ENCODE results near the gene ZNF503.

Gene ZNF503

DNA sequence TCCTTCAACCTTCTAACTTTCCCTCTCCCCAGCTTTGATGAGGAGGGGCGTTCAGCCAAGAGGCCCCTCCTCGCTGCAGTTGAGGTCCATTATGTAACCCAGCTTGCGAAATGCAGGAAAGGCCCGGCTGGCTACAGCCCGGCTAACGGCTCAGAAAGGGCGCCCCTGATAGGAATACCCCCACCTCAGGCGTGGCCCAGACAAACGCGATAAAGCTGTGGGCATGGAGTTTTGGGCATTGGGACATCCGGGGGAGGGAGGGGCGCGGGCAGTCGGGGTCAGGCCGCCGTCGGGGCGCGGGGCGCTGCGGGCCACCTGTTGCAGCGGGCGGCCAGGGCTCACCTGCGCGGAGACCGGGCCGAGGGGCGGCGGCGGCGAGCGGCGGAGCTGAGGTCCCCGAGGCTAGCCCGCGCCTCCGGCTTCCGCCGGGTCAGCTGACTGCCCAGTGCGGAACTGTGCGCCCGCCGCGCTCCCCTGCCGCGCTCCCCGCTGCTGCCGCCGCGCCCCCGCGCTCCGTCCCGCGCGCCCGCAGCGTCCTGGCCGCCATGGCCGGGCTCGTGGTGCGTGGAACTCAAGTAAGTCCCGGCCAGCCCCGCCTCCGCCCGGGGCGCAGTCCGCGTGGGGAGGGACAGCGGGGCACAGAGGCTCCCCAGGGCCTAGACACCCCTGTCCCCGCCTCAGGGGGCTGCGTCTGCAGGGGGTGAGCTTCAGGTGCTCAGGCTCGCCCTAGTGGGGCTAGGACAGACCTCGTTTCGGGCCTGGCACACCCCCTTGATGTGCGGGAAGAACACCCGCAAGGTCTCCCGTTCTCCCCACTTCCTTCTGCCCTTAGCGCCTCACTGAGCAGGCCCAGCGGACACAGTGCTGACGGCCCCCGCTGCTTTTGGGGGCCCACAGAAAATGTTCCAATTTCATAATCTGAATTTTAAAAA, 29.9 kb upstream of the ZNF503 start, which contains the start of gene LRMDA:
Gene LRMDA, plus strand, starts transcription at position 445 of the 932 bp plus-strand sequence.
- peak; percentile 33 for DNase-seq (ENCODE audit: low read depth, low spot score)

DNA sequence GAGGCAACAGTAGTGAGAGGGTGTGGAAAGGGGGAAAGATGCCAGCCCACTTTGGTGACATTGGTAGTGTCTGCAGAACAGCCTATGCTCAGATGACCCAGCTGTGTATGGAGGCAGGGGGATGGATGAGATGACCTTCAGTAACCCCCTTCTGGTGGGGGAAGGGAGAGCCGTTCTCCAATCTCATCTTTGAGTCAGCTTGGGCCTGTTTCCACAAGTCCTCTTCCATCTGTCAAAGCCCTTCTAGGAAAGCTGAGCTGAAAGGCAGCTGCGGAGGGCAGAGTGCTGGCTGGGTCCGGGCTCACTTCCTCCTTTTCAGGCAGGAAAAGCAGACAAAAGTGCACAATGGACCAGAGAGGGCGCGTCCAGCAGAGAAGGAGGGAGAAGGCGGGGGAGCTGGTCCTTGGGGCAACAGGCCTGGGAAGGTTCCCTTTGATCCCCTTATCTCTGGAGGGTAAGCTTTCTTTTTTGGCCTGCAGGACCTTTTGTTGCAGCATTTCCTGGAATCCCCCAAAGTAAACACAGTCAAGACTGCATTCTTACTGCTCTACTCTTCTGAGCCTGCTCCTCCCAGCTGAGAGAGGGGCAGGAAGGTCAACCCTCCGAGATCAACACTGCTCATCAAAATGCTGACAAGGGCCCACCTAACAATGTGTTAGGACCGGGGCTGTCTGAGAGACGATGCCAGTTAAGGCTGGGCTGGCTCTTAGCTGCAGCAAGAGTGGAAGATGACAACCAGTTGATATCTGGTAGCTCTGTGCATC, 28.6 kb upstream of the ZNF503 start:
- DNase-seq (ENCODE audit: low read depth, low spot score) = no peak

DNA sequence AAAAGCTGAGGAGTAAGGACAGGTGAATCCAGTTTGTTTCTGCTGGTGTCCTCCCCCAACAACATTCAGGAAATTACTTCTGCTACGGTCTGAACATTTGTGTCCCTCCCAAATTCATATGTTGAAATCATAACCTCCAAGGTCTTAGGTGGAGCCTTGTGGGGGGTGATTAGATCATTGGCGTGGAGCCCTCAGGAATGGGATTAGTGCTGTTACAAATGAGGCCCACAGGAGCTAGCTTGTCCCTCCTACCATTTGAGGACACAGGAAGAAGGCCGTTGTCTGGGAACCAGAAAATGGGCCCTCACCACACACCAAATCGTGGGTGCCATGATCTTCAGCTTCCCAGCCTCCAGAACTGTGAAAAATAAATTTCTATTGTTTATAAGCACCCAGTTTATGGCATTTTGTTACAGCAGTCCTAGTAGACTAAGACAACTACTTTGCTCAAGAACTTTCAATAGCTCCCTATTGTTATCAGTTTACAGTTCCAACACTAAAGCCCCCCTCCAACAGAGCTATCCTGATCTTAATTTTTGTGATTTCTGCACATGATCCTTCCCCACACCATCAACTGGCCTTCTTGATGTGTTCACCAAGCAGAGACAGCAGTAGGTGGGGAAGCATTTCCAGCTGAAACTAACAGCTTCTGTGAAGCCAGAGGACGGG, 27.7 kb upstream of the ZNF503 start:
- no peak for DNase-seq (ENCODE audit: low read depth, low spot score)

DNA sequence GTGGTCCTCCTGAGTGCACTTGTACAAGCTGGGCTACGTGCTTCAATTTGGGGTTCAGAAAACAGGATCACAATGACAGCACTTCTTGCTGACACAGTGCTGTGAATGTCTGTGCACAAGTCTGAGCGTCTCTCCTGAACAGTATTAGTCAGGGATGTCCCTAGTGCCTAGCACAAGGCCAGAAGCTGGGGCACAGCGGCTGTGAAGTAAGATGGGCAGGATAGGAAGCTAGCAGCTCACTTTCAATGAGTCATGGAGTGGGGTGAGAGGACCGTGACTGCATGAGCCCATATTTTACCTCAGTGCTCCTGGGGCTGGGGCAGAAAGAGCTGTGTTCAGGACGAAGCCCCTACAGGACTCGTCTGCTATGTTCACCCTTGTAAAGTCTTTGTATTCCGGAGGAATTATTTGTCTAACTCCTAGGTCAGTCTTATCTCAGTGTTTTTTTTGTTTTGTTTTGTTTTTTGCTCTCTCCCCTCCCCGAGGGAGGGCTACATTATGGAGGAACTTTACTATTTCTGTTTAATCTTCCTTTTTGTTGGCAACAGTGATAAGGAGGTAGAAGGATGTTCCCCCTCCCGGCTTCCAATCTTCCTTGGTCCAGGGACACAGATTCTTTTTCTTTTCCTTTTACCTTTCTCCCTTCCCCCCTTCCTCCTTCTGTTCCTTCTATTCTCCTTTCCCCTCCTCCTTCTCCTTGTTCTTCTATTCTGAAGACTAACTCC, 27.0 kb upstream of the ZNF503 start:
- DNase-seq (ENCODE audit: low read depth, low spot score) = no peak

DNA sequence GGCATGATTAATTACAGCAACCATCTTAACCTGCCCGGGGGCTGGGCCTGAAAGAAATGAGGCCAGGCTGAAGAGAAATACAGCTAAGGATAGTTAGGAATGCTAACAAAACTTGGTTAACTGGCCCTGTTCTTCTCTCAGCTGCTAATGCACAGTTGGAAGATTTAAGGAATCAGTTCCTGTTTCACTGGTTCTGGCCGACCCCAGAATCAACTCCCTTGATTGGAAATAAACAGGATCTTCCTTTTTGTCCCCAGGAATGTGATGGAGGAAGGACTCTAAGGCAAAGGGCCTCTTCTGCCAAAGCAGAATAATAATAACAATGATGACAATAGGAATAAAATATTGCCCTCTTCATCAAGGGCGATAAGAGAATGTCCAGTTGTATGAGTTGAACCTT, 26.4 kb upstream of the ZNF503 start:
- no peak for DNase-seq (ENCODE audit: low read depth, low spot score)

DNA sequence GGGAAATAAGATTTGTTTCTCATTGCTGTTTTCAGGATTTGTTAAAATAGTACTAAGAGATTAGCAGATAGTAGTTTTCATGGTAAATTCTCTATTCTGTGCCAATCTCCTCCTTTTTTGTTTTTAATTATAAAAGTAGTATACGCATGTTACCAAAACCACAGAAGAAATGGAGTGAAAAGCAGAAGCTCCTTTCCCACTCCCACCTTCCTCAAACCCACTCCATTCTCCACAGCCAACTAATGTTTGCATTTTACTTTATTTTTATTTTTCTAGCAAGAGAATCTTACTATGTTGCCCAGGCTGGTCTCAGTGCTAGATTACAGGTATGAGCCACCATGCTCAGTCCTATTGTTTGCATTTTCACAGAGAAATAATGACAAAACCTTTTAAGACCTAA, 25.3 kb upstream of the ZNF503 start:
- no peak for DNase-seq (ENCODE audit: low read depth, low spot score)

DNA sequence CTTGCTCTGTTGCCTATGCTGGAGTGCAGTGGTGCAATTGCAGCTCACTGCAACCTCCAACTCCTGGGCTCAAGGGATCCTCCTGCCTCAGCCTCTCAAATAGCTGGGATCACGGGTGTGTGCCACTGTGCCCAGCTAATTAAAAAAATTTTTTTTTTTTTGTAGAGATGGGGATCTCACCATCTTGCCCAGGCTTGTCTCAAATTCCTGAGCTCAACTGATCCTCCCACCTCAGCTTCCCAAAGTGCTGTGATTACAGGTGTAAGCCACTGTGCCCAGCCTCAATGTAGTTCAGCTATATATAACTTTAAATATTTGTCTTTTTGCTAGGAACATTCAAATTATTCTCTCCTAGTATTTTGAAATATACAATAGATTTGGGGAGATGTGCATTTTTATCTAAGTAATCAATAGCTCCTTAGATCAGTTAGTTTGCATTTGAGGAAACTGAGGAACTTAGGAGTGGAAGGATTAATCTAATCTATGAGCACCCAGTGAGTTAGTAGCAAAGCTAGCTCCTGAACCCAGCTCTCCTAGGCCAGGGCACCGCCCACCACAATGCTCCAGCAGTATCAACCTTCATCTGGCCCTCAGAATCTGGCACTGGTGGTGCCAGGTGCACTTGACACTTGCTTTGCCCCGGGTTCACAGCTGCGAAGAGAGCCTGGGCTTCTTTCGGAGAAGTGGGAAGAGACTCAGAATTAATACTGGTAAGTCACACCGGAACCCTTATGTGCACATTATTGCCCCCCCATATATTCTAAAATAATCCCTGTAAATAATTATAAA, 23.9 kb upstream of the ZNF503 start:
- DNase-seq (ENCODE audit: low read depth, low spot score) = no peak

DNA sequence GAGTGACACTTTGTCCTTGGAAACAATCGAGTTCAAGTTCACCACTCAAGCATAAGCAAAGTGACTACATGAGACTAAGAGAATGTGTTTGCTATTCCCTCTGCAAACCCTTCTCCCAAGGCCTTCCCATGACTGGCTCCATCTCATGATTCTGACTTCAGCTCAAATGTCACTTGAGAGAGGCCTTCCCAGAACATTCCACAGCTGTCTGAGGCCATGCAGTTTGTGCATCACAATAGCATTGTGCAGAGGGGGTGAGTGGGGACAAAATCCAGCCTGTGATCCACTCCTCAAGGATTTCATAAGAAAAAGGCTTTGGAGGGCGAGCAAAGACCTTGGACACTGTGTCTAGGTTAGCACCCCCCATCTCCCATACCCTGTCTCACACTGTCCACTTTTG, 23.0 kb upstream of the ZNF503 start:
- no peak for DNase-seq (ENCODE audit: low read depth, low spot score)

DNA sequence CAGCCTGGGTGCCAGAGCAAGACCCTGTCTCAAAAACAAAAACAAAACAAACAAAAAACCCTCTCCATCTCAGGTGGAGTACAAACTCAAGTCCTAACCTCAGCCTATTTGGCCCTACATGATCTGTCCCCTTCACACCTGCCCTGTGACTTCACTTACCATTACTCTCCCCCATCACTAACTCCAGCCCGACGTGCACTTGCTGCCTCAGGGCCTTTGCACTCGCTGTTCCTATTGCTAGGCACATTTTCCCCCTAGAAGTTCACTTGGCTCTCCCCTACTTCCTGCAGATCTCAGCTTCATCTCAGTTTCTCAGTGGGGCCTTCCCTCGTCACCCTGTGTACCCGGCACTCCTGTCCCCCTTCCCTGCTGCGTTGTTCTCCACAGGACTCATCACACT, 21.3 kb upstream of the ZNF503 start:
- DNase-seq (ENCODE audit: low read depth, low spot score) = no peak

DNA sequence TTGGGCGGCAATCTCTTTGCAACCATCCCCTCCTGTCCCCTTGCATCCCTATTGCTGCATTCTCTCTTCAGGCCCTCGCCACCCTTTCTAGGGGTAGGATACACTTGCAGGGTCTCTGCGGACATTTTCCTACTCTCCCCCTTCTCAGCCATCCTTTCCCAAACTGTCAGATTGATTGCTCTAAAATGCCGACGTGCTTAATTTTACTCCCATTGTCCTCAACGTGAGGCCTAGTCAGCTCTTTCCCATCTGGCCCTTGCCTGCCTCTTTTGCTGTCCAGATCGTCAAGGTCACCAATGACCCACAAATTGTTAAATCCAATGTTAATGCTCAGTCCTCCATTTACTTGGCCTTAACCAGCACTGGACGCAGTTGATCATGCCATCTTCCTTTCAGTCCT, 17.1 kb upstream of the ZNF503 start:
- DNase-seq (ENCODE audit: low read depth, low spot score) = no peak

DNA sequence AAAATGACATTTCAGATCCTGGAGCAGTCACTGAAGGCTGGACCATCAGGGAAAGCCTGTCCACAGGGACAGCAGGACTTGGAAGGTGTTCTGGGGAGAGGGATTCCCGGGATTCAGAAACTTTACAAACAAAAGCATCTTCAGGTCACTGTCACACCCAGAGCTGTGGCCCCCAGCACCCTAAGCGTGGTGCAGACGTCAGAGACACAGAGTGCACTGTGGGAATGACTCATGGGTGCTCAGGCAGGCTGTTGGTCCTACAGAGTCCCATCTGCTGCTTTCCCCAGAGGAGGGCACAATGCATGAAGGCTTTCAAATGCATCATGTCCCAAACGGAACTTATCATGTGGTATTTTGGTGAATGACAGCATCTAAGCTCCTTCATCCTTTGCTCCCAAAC, 16.7 kb upstream of the ZNF503 start:
- no peak for DNase-seq (ENCODE audit: low read depth, low spot score)

DNA sequence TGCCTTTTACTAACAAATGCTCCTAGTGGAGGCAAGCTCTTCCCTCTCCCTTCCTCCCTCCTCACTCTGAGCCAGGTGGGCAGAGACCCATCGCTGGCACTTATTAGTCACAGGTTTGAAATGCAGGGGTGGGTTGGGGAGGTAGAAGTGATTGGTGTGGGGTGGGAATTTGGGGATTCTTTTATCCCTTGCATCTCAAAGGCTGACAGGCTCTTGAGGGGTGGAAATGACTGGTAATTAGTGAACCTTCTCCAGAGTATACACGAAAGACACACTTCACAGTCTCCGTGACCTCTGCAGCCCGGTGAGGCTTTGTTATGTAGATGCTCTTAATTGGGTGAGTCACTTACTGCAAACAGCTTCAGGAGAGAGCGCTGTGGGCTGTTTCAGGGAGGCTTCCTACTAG, 16.0 kb upstream of the ZNF503 start:
- DNase-seq (ENCODE audit: low read depth, low spot score) = peak; percentile 80

DNA sequence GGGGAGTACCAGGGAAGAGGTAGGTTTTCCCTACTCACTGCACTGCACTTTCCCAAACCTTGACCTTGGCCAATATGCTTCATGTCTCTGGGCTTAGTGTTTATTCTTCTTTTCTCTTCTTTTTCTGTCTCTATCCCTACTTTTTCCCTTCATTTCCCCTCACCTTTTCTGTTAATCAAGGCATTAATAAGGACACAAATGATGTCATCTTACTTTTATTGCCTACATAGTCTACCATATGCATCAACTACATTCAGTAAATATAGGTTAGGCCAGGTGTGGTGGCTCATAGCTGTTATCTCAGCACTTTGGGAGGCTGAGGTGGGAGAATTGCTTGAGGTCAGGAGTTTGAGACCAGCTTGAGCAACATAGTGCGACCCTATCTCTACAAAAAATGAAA, 13.0 kb upstream of the ZNF503 start:
- DNase-seq (ENCODE audit: low read depth, low spot score) = no peak

DNA sequence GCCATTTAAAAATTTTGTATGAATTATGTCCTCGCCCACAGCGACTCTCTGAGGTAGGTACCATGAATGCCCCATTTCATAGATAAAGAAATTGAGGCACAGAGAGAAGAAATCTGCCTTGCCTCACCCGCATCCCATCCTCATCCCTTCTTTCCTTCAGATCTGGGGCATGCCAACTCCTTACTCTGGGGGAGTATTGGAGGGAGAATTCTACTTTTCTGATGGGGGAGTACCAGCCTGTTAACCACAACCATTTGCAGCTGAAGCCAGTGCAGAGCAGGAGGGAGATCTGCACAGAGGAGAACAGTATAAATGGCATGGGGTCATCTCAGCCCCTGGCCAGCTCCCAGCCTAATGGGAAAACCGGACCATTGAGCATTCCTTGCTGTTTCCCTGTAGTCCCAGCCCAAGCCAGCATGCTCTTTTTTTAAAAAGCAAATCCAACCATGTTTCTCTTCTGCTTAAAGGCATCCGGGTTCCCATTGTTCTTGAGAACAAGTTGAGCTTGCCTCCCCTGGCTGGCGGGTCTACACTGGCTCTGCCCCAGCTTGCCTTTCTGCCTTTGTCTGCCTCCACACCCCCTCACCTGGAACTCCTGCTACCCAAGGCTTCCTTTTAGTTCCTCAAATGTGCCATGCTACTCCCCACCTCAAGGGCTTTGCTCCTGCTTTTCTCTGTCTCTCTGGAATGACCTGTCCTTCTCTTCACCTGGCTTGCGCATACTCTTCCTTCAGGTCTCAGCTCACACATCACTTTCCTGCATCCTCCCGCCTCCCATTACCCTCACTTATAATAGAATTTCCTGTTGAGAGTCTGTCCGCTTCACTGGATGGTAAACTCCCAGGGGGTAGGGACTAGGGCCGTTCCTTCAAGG, 8.8 kb upstream of the ZNF503 start:
- no peak for DNase-seq (ENCODE audit: low read depth, low spot score)

DNA sequence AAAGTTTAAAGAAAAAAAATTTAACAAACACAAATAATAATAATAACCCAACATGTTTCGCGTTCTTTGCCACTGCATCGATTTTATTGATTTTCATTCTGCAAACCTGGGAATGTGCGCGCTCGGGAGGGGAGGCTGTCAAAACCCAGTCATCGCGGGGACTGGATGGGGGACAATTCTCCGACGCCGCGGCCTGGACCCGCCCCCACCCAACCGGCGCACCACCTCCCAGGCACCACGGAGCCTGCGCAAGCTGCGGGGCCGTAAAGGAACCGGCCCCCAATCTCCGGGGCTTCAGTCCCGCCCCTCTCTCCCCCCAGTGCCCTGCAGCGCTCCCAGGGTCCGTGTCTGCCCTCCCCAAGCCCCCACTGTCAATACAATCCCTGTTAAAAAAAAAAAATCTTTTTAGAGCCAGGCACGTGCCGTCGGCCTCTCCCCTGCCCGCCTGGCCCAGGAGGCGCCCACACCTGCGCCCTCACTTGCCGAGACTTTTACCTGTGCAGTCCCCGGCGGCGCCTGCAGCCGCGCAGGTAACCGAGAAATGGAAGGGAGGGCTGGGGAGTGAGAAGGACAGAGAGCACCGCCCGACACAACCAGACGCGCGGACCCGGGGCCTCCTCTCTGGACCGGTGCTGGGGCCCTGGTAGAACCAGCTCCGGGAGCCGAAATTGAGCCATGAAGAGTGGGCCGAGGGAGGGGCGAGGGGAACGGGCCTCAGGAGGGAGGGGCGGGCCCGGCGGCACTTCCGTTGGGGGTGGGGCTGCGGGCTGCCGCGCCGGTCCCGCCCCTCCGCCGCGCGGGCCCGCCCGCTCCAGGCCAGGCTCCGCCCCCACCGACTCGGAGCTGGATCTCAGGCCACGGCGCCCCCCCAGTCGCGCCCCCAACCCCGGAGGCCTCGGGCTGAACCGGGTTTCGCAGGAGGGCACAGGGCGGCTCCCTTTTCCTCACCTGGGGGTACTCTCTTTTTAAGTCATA, 7.6 kb upstream of the ZNF503 start:
- DNase-seq (ENCODE audit: low read depth, low spot score) = peak; percentile 59

DNA sequence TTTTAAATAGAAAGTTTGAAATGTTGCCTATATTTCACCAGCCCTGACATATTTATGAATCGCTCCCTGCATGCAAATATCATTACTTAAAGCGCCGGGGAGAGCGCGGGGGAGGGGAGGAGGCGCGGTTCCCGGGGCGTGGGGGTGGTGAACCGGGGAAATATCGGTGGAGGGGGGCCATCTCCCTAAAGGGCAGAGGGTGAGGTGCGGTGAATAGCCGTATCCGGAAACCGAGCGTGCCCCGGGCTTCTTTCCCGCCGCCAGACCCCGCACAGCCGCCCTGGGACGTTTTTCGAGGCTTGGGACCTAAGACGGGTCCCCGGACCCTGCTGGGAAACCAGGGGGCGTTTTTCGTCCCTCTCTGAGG, 6.9 kb upstream of the ZNF503 start:
- no peak for DNase-seq (ENCODE audit: low read depth, low spot score)

DNA sequence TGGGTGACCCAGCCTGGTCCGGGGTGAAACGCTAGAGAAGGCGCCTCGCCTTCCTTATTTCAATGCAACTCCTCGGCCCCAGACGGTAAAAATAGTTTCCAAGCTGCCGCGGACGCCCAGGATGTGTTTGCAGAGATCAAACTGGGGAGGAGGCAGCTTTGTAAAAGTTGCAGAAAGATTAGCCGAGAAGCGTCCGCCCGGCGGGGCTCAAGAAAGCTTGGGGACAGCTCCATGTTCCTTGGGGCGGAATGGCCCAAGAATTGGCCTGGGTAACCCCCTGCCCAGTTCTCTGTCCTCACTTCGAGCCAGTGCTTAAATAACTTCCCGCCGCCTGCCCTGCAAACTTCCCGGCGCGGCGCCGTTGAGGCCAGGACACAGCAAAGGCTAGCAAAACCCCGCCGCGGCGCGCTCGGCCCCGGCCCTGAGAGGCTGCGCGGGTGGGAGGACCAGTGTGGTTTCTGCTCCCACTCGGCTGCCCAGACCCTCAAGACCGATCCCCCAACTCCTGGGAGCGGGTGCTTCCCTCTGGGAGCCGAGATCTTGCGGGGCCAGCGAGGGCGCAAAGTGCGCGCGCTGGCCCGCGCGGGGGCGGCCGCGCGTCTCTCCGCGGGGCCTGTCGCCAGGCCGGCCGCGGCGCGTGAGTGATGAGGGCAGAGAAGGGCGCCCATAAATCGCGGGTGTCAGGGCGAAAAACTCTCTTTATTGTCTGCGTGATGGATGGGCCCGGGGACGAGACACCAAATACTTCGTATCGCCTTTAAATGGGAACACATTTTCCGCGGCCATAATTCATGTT, 6.3 kb upstream of the ZNF503 start:
- peak; percentile 65 for DNase-seq (ENCODE audit: low read depth, low spot score)

DNA sequence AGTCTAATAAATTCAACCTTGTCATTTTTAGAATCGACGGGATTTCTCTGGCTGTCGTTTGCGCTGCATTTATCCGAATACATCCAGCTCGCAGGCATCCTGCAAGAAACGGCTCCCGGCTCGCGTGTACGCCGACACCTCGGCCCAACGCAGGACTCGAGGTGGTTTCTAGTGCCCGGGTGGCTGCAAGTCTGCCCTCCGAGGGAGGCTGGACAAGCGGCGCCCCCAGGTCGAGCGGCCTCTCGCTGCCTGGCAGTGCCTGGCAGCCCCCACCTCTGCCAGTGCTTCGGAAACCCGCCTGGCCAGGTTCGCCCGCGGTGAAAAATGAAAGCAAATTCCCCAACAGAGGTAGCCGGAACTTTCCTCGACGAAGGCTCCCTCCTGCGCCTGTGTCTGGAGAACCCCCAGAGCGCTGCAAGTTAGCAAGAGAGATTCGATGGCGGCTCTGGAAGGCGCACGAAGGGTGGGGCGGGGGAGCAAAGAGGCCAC, 5.7 kb upstream of the ZNF503 start:
- DNase-seq (ENCODE audit: low read depth, low spot score) = peak; percentile 48
